K562 (cell line): ENCODE results near the gene PACSIN1. TPM values are rescaled to one million over a fixed set of nuclear protein-coding genes. Genes with fewer than 3 reads are reported as not detected.

Source experiments
- ATF1 ChIP-seq, 2 experiments: fragments of 450-650 bp in 1 of 2; IDR thresholded peaks; 2 replicates each; pipeline ENCODE4 v1.6.1; 2016; ENCODE audit warnings: missing compliant biosample characterization in 1 of 2, missing genetic modification characterization in 1 of 2
- BRF1 ChIP-seq: IDR thresholded peaks from 3 replicates; pipeline ENCODE4 v1.6.1; 2011; ENCODE audit warnings: borderline replicate concordance, mild to moderate bottlenecking; ENCODE audit not compliant: insufficient read length; ENCODE audit errors: extremely low read depth
- CTBP1 ChIP-seq: fragments of 450-650 bp; IDR thresholded peaks from 2 replicates; pipeline ENCODE4 v1.6.1; 2016; ENCODE audit warnings: borderline replicate concordance
- CUX1 ChIP-seq: fragments of 200-800 bp; sonication (Bioruptor generic); IDR thresholded peaks from 2 replicates; pipeline ENCODE4 v1.6.1; 2016; ENCODE audit warnings: missing genetic modification characterization, missing compliant biosample characterization
- FOXM1 ChIP-seq, 2 experiments: fragments of 450-650 bp in 1 of 2; sonication (generic) in 1 of 2; formaldehyde crosslinking in 1 of 2; IDR thresholded peaks; 2 replicates each; pipeline versions ENCODE4 v1.6.1 to v1.9.0; 2017 to 2022; ENCODE audit warnings: low read depth in 2 of 2, mild to moderate bottlenecking in 2 of 2, missing genetic modification reagents in 1 of 2, moderate library complexity in 1 of 2
- FOXP4 ChIP-seq: sonication (generic); formaldehyde crosslinking; IDR thresholded peaks from 2 replicates; pipeline ENCODE4 v1.8.0; 2022; ENCODE audit warnings: mild to moderate bottlenecking, missing genetic modification reagents, borderline replicate concordance
- HDAC2 ChIP-seq: fragments of 450-650 bp; IDR thresholded peaks from 2 replicates; pipeline ENCODE4 v1.6.1; 2016; ENCODE audit warnings: mild to moderate bottlenecking
- MYBL2 ChIP-seq, 2 experiments: fragments of 450-650 bp in 1 of 2; sonication (generic) in 1 of 2; formaldehyde crosslinking in 1 of 2; IDR thresholded peaks; 2 replicates each; pipeline versions ENCODE4 v1.6.1 to v1.8.1; 2017 to 2022; ENCODE audit warnings: borderline replicate concordance in 1 of 2, inconsistent platforms in 1 of 2, low read depth in 1 of 2, mild to moderate bottlenecking in 1 of 2, missing genetic modification reagents in 1 of 2, moderate library complexity in 1 of 2
- PTBP1 ChIP-seq: fragments of 200-400 bp; formaldehyde crosslinking; IDR thresholded peaks from 2 replicates; pipeline ENCODE4 v1.6.1; 2017; ENCODE audit warnings: low read depth, low read length
- RNF2 ChIP-seq: sonication (generic); IDR thresholded peaks from 2 replicates; pipeline ENCODE4 v1.6.1; 2016
- SMARCC2 ChIP-seq: fragments of 450-650 bp; IDR thresholded peaks from 2 replicates; pipeline ENCODE4 v1.6.1; 2017; ENCODE audit warnings: antibody characterized with exemption, moderate library complexity, mild to moderate bottlenecking, low read depth
- ZNF561 ChIP-seq: fragments of 450-650 bp; formaldehyde crosslinking; conservative IDR thresholded peaks from 2 replicates; pipeline ENCODE4 v1.4.0; 2020; ENCODE audit warnings: mild to moderate bottlenecking, moderate library complexity
- ZNF609 ChIP-seq: sonication (generic); formaldehyde crosslinking; IDR thresholded peaks from 2 replicates; pipeline ENCODE4 v1.8.1; 2023; ENCODE audit warnings: missing genetic modification reagents, mild to moderate bottlenecking, borderline replicate concordance
- polyA plus RNA-seq, 8 experiments: library from polyadenylated mRNA; depleted of rRNA in 4 of 8; stranded (reverse) in 5 of 8; unstranded in 3 of 8; fragments of >200 nt; fragmentation: Nextera tagmentation in 2 of 8; fragmentation: Illumina TruSeq in 1 of 8; extraction: Ambion mirVana in 2 of 8; extraction: Trizol in 1 of 8; gene quantifications; 2 replicates each; pipeline versions ENCODE4 v1.2.1 to v1.2.3, GENCODE V29; 2011 to 2014; ENCODE audit warnings: inconsistent platforms in 1 of 8, missing spikeins in 1 of 8
- total RNA-seq, 7 experiments: library from RNA; depleted of rRNA in 6 of 7; stranded (reverse); fragments of >200 nt in 6 of 7; fragmentation: Illumina TruSeq in 2 of 7; extraction: Trizol in 2 of 7; gene quantifications; 2 replicates each; pipeline versions ENCODE4 v1.2.1 to v1.2.3, GENCODE V29; 2011 to 2021; ENCODE audit warnings: low replicate concordance in 1 of 7

PACSIN1 gene
- total and polyA plus RNA-seq, 9 of the 15 experiments (the other 6 are each of a cell fraction or from before 2014, with no cell fraction given) = 0.01 to 1.7 (median 0.45) TPM

- TF ChIP-seq SMARCC2 (peak; percentile 64; the same call in 1 of the 2 replicates), MYBL2 (IDR thresholded peaks at IDR 0.05; ENCODE audit: low read depth) (no peak), MYBL2 (CRISPR knock-in tag; IDR thresholded peaks at IDR 0.05; ENCODE audit: borderline replicate concordance) (no peak), RNF2 (peak; percentile 92), CUX1 (CRISPR knock-in tag) (peak; percentile 67), CTBP1 (peak; percentile 70; the same call in 1 of the 2 replicates), PTBP1 (0 out of 2 replicates have a peak, but pooled peaks have one; percentile 20), FOXM1 (IDR thresholded peaks at IDR 0.05; ENCODE audit: low read depth) (peak; percentile 81), FOXM1 (CRISPR knock-in tag; IDR thresholded peaks at IDR 0.05; ENCODE audit: low read depth) (no peak), ZNF561 (CRISPR knock-in tag) (no peak), ZNF609 (peak; percentile 65; the same call in 1 of the 2 replicates), FOXP4 (CRISPR knock-in tag) (no peak), BRF1 (no peak), ATF1 (CRISPR knock-in tag; IDR thresholded peaks at IDR 0.05) (no peak), ATF1 (tag; IDR thresholded peaks at IDR 0.05) (peak; percentile 59; the same call in 1 of the 2 replicates), HDAC2 (peak; percentile 87)
Measured at GRCh38 chr6:34562861-34563512, 97.1 kb downstream of the PACSIN1 start (continued).
